DND-41 (cell line): ENCODE measurements around the gene PABPC1L.

Source experiments
- CTCF ChIP-seq: IDR thresholded peaks from 2 replicates; pipeline ENCODE4 v1.5.1; 2012; ENCODE audit warnings: borderline replicate concordance, low read length, moderate library complexity, mild to moderate bottlenecking; ENCODE audit not compliant: poor library complexity, severe bottlenecking; ENCODE audit errors: extremely low read depth
- EZH2 ChIP-seq: IDR thresholded peaks from 3 replicates; pipeline ENCODE4 v1.6.1; 2012; ENCODE audit warnings: borderline replicate concordance, low read depth, mild to moderate bottlenecking, moderate library complexity, low read length, inconsistent platforms; ENCODE audit not compliant: severe bottlenecking

GRCh38 chr20:44891826-44892225, 18.0 kb upstream of the PABPC1L start:
- TF ChIP-seq CTCF (no peak), EZH2 (no peak)
